Karpas-422 (cell line): Measurements from ENCODE around the gene POTEC. TPM values are rescaled to one million over a fixed set of nuclear protein-coding genes. Genes with fewer than 3 reads are reported as not detected.
"Not testable (repeated sequence)": the region's sequence is repeated elsewhere in the genome, so short reads cannot be mapped to it uniquely, and the experiment has no call there.

ENCODE experiments used
- DNase-seq: peaks from one replicate; pipeline ENCODE4 v3.0.0-alpha.2; 2015
- H2AFZ ChIP-seq: fragments of 200-600 bp; sonication (generic); 2 replicates; pipeline ENCODE4 v1.6.1; 2014; ENCODE audit warnings: antibody characterized with exemption, low read length, mixed read lengths
- H3K27ac ChIP-seq: fragments of 200-600 bp; sonication (generic); 2 replicates; pipeline ENCODE4 v1.5.1; 2014; ENCODE audit warnings: mild to moderate bottlenecking, low read length, moderate library complexity
- H3K27me3 ChIP-seq: fragments of 200-600 bp; sonication (generic); 2 replicates; pipeline ENCODE4 v1.6.1; 2014; ENCODE audit warnings: low read length, mixed read lengths
- H3K36me3 ChIP-seq: fragments of 200-600 bp; sonication (generic); 2 replicates; pipeline ENCODE4 v1.6.1; 2014; ENCODE audit warnings: low read length, mixed read lengths; ENCODE audit not compliant: insufficient read depth
- H3K4me1 ChIP-seq: fragments of 200-600 bp; sonication (generic); 2 replicates; pipeline ENCODE4 v1.6.1; 2014; ENCODE audit warnings: mild to moderate bottlenecking, low read length, mixed read lengths
- H3K4me2 ChIP-seq: fragments of 200-600 bp; sonication (generic); 2 replicates; pipeline ENCODE4 v1.6.1; 2014; ENCODE audit warnings: low read length, low read depth, mild to moderate bottlenecking; ENCODE audit not compliant: poor library complexity, severe bottlenecking
- H3K4me3 ChIP-seq: fragments of 200-600 bp; sonication (generic); 2 replicates; pipeline ENCODE4 v1.5.1; 2014; ENCODE audit warnings: mild to moderate bottlenecking, antibody characterized with exemption, low read length, mixed read lengths
- H3K79me2 ChIP-seq: fragments of 200-600 bp; sonication (generic); 2 replicates; pipeline ENCODE4 v1.6.1; 2014; ENCODE audit warnings: mild to moderate bottlenecking, low read length, mixed read lengths
- H3K9ac ChIP-seq: fragments of 200-600 bp; sonication (generic); 2 replicates; pipeline ENCODE4 v1.6.0; 2014; ENCODE audit warnings: low read length
- H3K9me2 ChIP-seq: fragments of 200-600 bp; sonication (generic), shearing (Covaris generic); replicated peaks from 2 replicates; pipeline ENCODE4 v1.6.0; 2014; ENCODE audit warnings: mild to moderate bottlenecking, low read length, moderate library complexity; ENCODE audit not compliant: insufficient read depth
- H3K9me3 ChIP-seq: fragments of 300-700, 200-600 bp; sonication (generic); 2 replicates; pipeline ENCODE4 v1.6.1; 2014; ENCODE audit warnings: low read length, mixed read lengths
- H4K20me1 ChIP-seq: fragments of 200-600 bp; sonication (generic); 2 replicates; pipeline ENCODE4 v1.6.1; 2014; ENCODE audit warnings: mild to moderate bottlenecking, antibody characterized with exemption, low read length, low read depth; ENCODE audit not compliant: insufficient read depth
- total RNA-seq: library from RNA; depleted of rRNA; stranded (reverse); fragments of >200 nt; shearing (Covaris generic); gene quantifications from 2 replicates; pipeline ENCODE4 v1.2.3, GENCODE V29; 2014; ENCODE audit warnings: low replicate concordance; rRNA removed

Gene POTEC
- not detected in 2 replicates for total RNA-seq

GRCh38 chr18:14543446-14543964, at the start of gene POTEC:
POTEC (minus strand) TSS chr18:14543600; CDS start chr18:14543146, 454 bp downstream.
- not testable (repeated sequence) for H2AFZ ChIP-seq, DNase-seq, H3K36me3 ChIP-seq, H3K79me2 ChIP-seq, H3K9ac ChIP-seq, H4K20me1 ChIP-seq, H3K4me1 ChIP-seq, H3K9me3 ChIP-seq, H3K9me2 ChIP-seq, H3K27me3 ChIP-seq, H3K4me3 ChIP-seq, H3K4me2 ChIP-seq, H3K27ac ChIP-seq

- Histone ChIP-seq H3K9ac (no peak overlapping the region), H3K36me3 (no peaks in the 10 kb centered on the region), H3K9me3 (no peaks in the 10 kb centered on the region), H3K9me2 (no peaks in the 10 kb centered on the region), H3K27ac (no peak overlapping the region), H3K27me3 (no peaks in the 10 kb centered on the region), H3K4me3 (no peak overlapping the region), H4K20me1 (no peaks in the 10 kb centered on the region), H3K4me1 (no peaks in the 10 kb centered on the region), H3K79me2 (no peaks in the 10 kb centered on the region), H2AFZ (no peak overlapping the region), H3K4me2 (no peak overlapping the region)
- DNase-seq: no peak
These were observed 34.6 kb upstream of the POTEC start for GRCh38 chr18:14577971-14578370.

- DNase-seq, H3K9ac ChIP-seq, H3K27me3 ChIP-seq, H3K4me1 ChIP-seq, H3K27ac ChIP-seq, H4K20me1 ChIP-seq, H3K4me3 ChIP-seq, H3K36me3 ChIP-seq, H3K9me3 ChIP-seq, H2AFZ ChIP-seq, H3K4me2 ChIP-seq, H3K9me2 ChIP-seq, H3K79me2 ChIP-seq: not testable (repeated sequence)
These were observed 16.1 kb upstream of the POTEC start for GRCh38 chr18:14559502-14559901.

GRCh38 chr18:14531659-14532058, 11.7 kb downstream of the POTEC start:
- H3K79me2 ChIP-seq: not testable (repeated sequence)

GRCh38 chr18:14510707-14511106, 32.7 kb downstream of the POTEC start:
- H3K9me2 ChIP-seq, DNase-seq, H3K27ac ChIP-seq, H3K4me1 ChIP-seq, H3K4me3 ChIP-seq, H3K27me3 ChIP-seq, H3K36me3 ChIP-seq, H4K20me1 ChIP-seq, H3K79me2 ChIP-seq, H3K9me3 ChIP-seq, H2AFZ ChIP-seq, H3K4me2 ChIP-seq, H3K9ac ChIP-seq: not testable (repeated sequence)

More at GRCh38 chr18:14531659-14532058, 11.7 kb downstream of the POTEC start:
- not testable (repeated sequence) for H3K9ac ChIP-seq, H2AFZ ChIP-seq, H3K4me3 ChIP-seq, H4K20me1 ChIP-seq, H3K9me2 ChIP-seq, H3K27ac ChIP-seq, DNase-seq, H3K36me3 ChIP-seq, H3K9me3 ChIP-seq, H3K27me3 ChIP-seq, H3K4me2 ChIP-seq, H3K4me1 ChIP-seq

- H2AFZ ChIP-seq, H3K27ac ChIP-seq, H3K4me1 ChIP-seq, H3K36me3 ChIP-seq, H3K79me2 ChIP-seq, H4K20me1 ChIP-seq, DNase-seq, H3K27me3 ChIP-seq, H3K4me2 ChIP-seq, H3K9me2 ChIP-seq, H3K4me3 ChIP-seq, H3K9ac ChIP-seq, H3K9me3 ChIP-seq: not testable (repeated sequence)
These were observed 39.7 kb downstream of the POTEC start for GRCh38 chr18:14503691-14504090.

DNA sequence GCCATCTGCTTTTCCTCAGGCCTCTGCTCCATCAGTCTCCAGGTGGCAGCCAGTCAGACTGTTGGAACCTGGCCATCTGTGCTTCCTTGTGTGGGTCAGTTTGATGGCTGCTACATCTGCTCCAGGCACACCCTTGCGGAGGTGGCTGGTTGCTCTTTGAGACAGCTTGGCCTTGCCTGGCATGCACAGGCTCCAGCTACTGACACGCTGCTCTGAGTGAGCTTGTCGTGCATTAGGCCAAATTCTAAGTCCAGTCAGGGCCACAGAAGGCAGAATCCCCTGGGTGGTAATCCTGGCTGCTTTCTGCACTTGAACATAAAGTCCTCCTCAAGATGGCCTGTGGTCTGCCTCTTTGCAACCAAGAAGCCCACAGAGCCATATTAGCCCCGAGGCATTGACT, 41.5 kb downstream of the POTEC start:
- not testable (repeated sequence) for H3K4me3 ChIP-seq, DNase-seq, H3K4me2 ChIP-seq

GRCh38 chr18:14489256-14490014, 54.0 kb downstream of the POTEC start:
- H3K4me2 ChIP-seq, H3K9me2 ChIP-seq, H3K27ac ChIP-seq, H3K4me3 ChIP-seq, H3K4me1 ChIP-seq, H4K20me1 ChIP-seq, H3K9me3 ChIP-seq, H3K27me3 ChIP-seq, H2AFZ ChIP-seq, H3K36me3 ChIP-seq, DNase-seq, H3K9ac ChIP-seq, H3K79me2 ChIP-seq: not testable (repeated sequence)

More for the DNA sequence above, 41.5 kb downstream of the POTEC start:
- not testable (repeated sequence) for H3K27me3 ChIP-seq, H3K9me3 ChIP-seq, H4K20me1 ChIP-seq, H3K79me2 ChIP-seq, H3K9ac ChIP-seq, H3K9me2 ChIP-seq, H2AFZ ChIP-seq, H3K4me1 ChIP-seq, H3K36me3 ChIP-seq, H3K27ac ChIP-seq
